HG03196 (cell line): ENCODE results near the gene SYNPO2.
A peak's percentile ranks its signal among the peaks of the same experiment; 100 is the strongest.
"Not testable (repeated sequence)": the region's sequence is repeated elsewhere in the genome, so short reads cannot be mapped to it uniquely, and the experiment has no call there.

Experiments used
- ATAC-seq: cut with Tn5 transposase; IDR thresholded peaks from one replicate; pipeline ENCODE4 v1.9.1; 2021; ENCODE audit not compliant: unreplicated experiment

Gene SYNPO2

GRCh38 chr4:118888666-118889311, at the start of gene SYNPO2:
TSS of gene SYNPO2 (plus strand) at chr4:118888854. CDS start at chr4:118889037, 183 bp downstream.
- ATAC-seq, result peak; percentile 72

DNA sequence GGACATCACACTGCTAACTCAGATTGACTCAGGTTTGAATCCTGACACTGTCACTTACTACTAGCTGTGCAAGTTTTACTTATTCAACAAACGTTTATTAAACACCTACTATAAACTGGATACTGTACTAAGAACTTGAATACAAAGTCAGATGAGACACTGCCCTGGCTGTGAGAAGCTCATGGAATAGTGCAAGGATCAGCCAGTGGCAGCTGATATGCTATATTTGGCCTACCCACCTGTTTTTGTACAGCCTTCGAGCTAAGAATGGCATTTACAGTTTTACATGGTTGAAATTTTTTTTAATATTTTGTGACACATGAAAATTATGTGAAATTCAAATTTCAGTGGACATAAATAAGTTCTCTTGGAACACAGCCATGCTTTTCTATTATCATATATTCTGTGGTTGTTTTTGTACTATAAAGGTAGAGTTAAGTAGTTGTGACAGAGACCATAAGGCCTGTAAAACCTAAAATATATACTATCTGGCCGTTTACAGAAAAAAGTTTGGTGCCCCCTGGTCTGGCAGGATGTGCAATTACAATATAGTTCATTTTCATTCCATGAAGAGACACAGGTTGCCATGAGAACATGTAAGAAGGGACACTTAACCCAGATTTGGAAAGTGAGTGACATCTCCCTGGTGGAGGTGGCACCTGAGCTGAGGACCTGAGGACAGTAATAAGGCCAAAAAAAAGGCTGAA, 49.3 kb upstream of the SYNPO2 start:
- no peak for ATAC-seq

DNA sequence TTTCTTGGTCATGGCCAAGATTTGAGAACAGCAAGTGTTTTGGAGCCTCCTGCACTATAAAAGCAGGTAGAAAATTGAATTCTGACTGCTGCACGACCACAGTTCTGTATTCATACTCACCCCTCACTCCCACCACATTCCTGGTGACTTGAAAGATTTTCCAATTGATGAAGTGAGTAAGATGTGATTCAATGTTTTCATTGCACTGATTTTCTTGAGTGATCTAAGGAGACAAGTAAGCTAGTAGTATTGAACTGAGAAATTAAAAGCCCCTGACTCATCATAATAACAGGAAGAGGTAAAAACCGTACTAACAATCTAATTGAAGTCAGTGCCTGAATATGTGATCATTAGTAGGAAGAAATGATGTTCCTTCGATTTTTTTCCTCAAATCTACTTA, 46.6 kb upstream of the SYNPO2 start:
- no peak for ATAC-seq

GRCh38 chr4:118843237-118843636, 45.4 kb upstream of the SYNPO2 start:
- no peak for ATAC-seq

GRCh38 chr4:118845552-118846050, 43.1 kb upstream of the SYNPO2 start:
- ATAC-seq, result no peak

GRCh38 chr4:118846979-118847378, 41.7 kb upstream of the SYNPO2 start:
- no peak for ATAC-seq

DNA sequence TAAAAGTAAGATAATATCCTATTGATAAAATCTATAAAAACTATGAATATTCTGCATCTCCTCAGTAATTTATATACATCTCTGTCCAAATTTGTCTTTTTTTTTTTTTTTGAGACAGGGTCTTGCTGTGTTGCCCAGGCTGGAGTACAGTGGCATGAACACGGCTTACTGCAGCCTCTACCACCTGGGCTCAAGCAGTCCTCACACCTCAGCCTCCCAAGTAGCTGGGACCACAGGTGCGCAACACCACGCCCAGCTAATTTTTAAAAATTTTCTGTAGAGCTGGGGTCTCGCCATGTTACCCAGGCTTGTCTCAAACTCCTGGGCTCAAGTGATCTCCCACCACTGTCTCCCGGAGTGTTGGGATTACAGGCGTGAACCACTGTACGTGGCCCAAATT, 40.4 kb upstream of the SYNPO2 start:
- ATAC-seq, result no peak

DNA sequence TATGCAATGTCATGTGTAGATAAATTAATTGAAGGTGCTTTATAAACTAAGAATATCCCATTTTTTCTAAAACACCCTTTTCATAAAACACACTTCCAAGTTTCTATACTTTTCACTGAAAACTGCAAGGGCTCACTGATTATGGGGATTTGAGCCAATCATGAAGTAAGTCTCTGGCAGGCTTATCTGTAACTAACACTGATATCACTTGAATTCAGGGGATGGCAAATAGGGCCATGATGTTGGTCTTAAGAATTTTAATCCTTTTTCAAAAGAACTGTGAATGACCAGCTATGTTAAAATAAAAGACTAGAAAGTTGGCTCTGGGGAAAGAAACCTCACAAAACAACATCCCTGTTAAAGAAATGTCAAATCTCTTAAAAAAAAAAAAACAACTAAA, 39.8 kb upstream of the SYNPO2 start:
- no peak for ATAC-seq

DNA sequence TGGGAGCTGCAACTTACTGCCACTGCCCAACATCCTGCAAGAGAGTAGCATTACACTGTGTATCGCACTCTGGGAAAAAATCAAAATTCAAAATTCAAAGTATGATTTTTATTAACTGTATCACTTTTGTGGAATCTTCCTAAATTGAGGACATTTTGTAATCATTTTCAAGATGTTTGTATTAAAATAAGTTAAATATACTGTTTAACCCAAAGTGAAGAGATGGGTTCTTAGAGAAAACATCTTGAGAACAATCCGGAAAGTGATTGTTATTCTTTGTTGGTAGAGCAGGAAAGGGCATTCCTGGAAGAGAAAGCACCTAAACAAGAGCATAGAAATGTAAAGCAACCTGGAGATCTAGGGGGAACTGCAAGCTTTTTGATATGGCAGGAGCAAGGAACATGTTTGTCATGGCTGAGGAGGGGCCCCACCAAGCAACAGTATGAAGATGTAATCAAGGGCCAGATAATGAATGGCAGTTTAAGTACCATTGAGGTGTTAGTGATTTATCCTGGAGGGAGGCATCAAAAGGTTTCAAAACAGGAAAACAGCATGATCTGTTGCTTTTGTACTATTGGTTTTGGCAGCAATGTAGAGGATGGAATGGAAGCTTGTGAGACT, 38.7 kb upstream of the SYNPO2 start:
- no peak for ATAC-seq

DNA sequence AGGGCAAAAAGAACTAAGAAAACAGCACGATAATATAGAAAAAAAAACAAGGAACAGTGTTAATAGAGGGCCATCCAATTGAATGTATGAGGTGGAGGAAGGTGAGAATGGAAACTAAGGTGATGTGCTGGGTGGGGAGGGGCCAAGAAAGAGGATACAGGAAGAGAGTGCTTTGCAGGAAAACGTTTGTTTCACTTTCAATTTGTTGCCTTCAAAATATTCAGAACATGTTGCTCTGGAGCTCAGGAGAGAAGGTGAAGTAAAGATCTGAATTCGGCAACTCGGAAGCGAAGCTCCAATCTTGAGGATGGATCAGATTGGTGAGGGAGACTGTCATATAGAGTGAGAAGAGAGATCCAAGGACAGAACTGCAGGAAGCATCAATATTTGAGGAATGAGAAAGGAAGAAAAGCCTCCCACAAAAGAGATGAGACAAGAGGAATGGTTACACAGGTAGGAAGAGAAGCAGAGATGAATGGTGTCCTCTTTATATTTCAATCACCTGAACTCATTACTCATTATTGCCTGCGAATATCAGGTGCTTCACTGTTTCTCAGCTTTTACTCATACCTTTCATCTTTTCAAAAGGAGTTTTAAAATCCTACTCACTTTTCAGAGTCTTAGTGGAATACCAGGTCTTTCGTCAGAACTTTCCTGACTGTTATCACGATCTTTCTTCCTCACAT, 38.0 kb upstream of the SYNPO2 start:
- no peak for ATAC-seq

DNA sequence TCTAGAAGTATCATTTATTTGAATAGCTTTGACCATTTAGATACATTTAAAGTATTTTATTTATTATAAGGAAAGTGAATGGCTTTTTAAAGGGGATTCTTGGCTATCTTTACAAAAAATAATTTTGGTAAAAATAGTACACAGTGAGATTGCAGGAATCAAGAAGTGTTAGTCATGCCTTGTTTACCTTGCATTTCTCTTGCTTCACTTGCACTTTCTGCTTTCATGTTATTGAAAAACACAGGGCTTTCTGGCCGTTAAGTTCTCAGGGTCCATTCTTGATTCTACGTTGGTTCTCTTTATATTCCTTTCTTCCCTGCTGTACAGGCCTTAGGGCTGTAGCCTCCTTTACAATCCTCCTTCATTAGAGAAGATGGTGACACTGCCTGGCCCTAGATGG, 30.9 kb upstream of the SYNPO2 start:
- ATAC-seq, result no peak

GRCh38 chr4:118858779-118859178, 29.9 kb upstream of the SYNPO2 start:
- no peak for ATAC-seq

DNA sequence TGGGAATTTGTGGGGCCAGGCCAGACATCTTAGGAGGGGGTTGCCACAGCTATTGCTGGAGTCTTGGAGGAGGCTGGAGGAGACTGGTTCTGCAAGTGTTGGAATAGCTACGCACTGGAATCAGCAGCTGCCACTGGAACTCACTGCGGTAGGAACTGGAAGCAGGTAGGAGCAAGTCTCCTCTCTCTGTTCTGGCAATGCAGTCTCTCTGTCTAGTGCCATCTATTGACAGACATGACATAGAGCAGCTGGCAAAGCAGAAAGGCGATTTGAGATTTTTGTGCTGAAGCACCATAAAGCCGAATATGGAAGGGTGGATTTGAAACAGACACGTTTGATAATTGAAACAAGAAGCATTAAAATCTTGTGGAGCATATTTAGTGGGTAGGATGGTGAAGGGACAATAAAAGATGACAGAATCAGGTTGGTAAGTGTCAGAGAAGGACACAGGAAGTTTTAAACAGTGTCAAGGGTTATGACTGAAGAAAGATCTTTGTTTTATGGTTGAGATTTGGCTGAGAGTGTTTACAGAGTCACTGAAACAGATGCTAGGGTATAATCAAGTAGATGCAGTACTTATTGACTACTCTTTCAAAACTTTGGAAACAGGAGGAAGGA, 23.5 kb upstream of the SYNPO2 start:
- no peak for ATAC-seq

DNA sequence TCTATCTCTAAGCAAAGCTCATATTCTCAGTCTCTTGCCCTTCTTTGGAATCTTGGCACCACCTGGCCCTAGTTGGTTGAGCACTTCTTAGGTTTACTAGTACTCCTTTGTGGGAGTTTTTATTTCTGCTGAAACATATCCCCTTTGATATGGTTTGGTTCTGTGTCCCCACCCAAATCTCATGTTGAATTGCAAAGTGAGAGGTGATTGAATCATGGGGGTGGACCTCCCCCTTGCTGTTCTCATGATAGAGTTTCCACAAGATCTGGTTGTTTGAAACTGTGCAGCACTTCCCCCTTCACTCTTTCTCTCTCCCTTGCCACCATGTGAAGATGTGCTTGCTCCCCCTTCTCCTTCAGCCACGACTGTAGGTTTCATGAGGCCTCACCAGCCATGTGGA, 22.2 kb upstream of the SYNPO2 start:
- ATAC-seq, result no peak

- ATAC-seq, result no peak
These were observed 21.2 kb upstream of the SYNPO2 start for GRCh38 chr4:118867311-118868067.

GRCh38 chr4:118869808-118870342, 18.8 kb upstream of the SYNPO2 start:
- ATAC-seq, result no peak

- ATAC-seq, result no peak
These were observed 16.5 kb upstream of the SYNPO2 start for GRCh38 chr4:118872181-118872580.

DNA sequence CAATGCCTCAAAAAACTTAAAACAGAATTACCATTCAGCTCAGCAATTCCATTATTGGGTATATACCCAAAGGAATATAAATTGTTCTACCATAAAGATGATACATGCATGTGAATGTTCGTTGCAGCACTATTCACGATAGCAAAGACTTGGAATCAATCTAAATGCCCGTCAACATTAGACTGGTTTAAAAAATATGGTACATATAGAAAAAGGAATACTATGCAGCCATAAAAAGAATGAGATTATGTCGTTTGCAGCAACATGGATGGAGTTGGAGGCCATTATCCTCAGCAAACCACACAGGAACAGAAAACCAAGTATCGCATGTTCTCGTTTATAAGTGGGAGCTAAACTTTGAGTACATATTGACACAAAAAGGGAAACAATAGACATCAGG, 10.9 kb upstream of the SYNPO2 start:
- no peak for ATAC-seq

DNA sequence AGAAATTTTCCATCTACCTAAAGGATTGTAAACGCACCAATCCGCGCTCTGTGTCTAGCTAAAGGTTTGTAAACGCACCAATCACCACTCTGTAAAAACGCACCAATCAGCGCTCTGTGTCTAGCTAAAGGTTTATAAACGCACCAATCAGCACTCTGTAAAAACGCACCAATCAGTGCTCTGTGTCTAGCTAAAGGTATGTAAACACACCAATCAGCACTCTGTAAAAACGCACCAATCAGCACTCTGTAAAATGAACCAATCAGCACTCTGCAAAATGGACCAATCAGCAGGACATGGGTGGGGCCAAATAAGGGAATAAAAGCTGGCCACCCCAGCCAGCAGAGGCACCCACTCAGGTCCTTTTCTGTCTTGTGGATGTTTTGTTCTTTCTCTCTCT, 10.1 kb upstream of the SYNPO2 start:
- ATAC-seq, result not testable (repeated sequence)

- no peak for ATAC-seq
These were observed 9.2 kb upstream of the SYNPO2 start for GRCh38 chr4:118879409-118879808.
